H4 (cell line): ENCODE measurements around the gene XRCC1. TPM values are rescaled to one million over a fixed set of nuclear protein-coding genes. Genes with fewer than 3 reads are reported as not detected.
"Not testable (repeated sequence)": the region's sequence is repeated elsewhere in the genome, so short reads cannot be mapped to it uniquely, and the experiment has no call there.

Experiments
- DNase-seq: peaks from one replicate; pipeline ENCODE4 v3.0.0-alpha.2; 2015; ENCODE audit warnings: low spot score
- total RNA-seq: library from RNA; depleted of rRNA; stranded (reverse); fragments of >200 nt; shearing (Covaris generic); gene quantifications from 2 replicates; pipeline ENCODE4 v1.2.3, GENCODE V29; 2014

The XRCC1 gene
- total RNA-seq, 1 experiment from 2014 or later: 31.0 TPM

- no peak for DNase-seq
These were observed 24.4 kb upstream of the XRCC1 start for GRCh38 chr19:43599635-43600295.

- no peak for DNase-seq
These were observed 23.3 kb upstream of the XRCC1 start for GRCh38 chr19:43598445-43599240.

GRCh38 chr19:43597876-43598275 lies 22.5 kb upstream of the XRCC1 start:
- no peak for DNase-seq

- no peak for DNase-seq
These were observed 21.6 kb upstream of the XRCC1 start for GRCh38 chr19:43596842-43597461.

- peak; percentile 100 for DNase-seq
These were observed 20.9 kb upstream of the XRCC1 start, which contains the start of the genes IRGQ and ZNF576 for GRCh38 chr19:43595999-43596841. Gene IRGQ (minus strand): TSS chr19:43596134. CDS start chr19:43595338, 796 bp downstream. Gene ZNF576 (plus strand): TSS chr19:43596595. CDS start chr19:43597109, 514 bp downstream.

GRCh38 chr19:43595605-43595998 lies 20.3 kb upstream of the XRCC1 start:
- DNase-seq: no peak

GRCh38 chr19:43594710-43595604 lies 19.6 kb upstream of the XRCC1 start:
- DNase-seq: no peak

GRCh38 chr19:43594081-43594697 lies 18.9 kb upstream of the XRCC1 start:
- no peak for DNase-seq

- DNase-seq: no peak
These were observed 17.5 kb upstream of the XRCC1 start for GRCh38 chr19:43592800-43593350.

GRCh38 chr19:43591904-43592772 lies 16.8 kb upstream of the XRCC1 start:
- no peak for DNase-seq

- no peak for DNase-seq
These were observed 14.4 kb upstream of the XRCC1 start for GRCh38 chr19:43589678-43590077.

- DNase-seq: no peak
These were observed 13.9 kb upstream of the XRCC1 start for GRCh38 chr19:43589277-43589676.

GRCh38 chr19:43587029-43587428 lies 11.7 kb upstream of the XRCC1 start:
- DNase-seq: not testable (repeated sequence)

GRCh38 chr19:43586346-43586745 lies 11.0 kb upstream of the XRCC1 start:
- no peak for DNase-seq

GRCh38 chr19:43584484-43584883 lies 9.2 kb upstream of the XRCC1 start:
- no peak for DNase-seq

GRCh38 chr19:43582495-43582894 lies 7.2 kb upstream of the XRCC1 start:
- DNase-seq: no peak

- no peak for DNase-seq
These were observed 6.1 kb upstream of the XRCC1 start for GRCh38 chr19:43581467-43581866.

GRCh38 chr19:43578787-43579186 lies 3.5 kb upstream of the XRCC1 start:
- DNase-seq: no peak
